H1 (cell line): ENCODE results near the gene ST3GAL3. TPM values are rescaled to one million over a fixed set of nuclear protein-coding genes. Genes with fewer than 3 reads are reported as not detected.

Source experiments
- CTCF ChIA-PET: fragments of 300-600 bp; sonication (Branson Sonifier 250); formaldehyde crosslinking; loops from one replicate; lab custom pipeline; 2021; ENCODE audit not compliant: partially characterized antibody; lab: Charles Lee
- POLR2A ChIA-PET: fragments of 300-600 bp; sonication (Branson Sonifier 250); formaldehyde crosslinking; loops from one replicate; lab custom pipeline; 2021; ENCODE audit warnings: inconsistent platforms; ENCODE audit not compliant: partially characterized antibody; lab: Charles Lee
- DNase-seq, 2 experiments: peaks; one replicate each; pipeline versions ENCODE4 v3.0.0 to v3.0.0-alpha.2; 2010 to 2022; ENCODE audit warnings: low spot score in 2 of 2, low read depth in 1 of 2, mixed read lengths in 1 of 2
- FAIRE-seq: peaks from 2 replicates; lab custom pipeline; 2011; peaks lifted over from hg19 to GRCh38; lab: Jason Lieb, UNC
- H2AFZ ChIP-seq: 2 replicates; pipeline ENCODE4 v1.8.1; 2012; ENCODE audit warnings: low read length, inconsistent platforms
- H2AK5ac ChIP-seq: 2 replicates; pipeline ENCODE4 v1.6.1; 2013; ENCODE audit warnings: low read depth, low read length
- H2BK120ac ChIP-seq: replicated peaks from 2 replicates; pipeline ENCODE3; 2013; ENCODE audit warnings: low read depth, low read length, inconsistent platforms
- H2BK12ac ChIP-seq: 2 replicates; pipeline ENCODE4 v1.6.1; 2013; ENCODE audit warnings: low read depth, low read length
- H2BK15ac ChIP-seq: 2 replicates; pipeline ENCODE4 v1.6.1; 2013; ENCODE audit warnings: low read length
- H2BK20ac ChIP-seq: 2 replicates; pipeline ENCODE4 v1.6.1; 2013; ENCODE audit warnings: low read length
- H2BK5ac ChIP-seq: 2 replicates; pipeline ENCODE4 v1.6.1; 2013; ENCODE audit warnings: low read depth, low read length
- H3K14ac ChIP-seq: 2 replicates; pipeline ENCODE4 v1.6.1; 2013; ENCODE audit warnings: inconsistent platforms; ENCODE audit not compliant: insufficient read length
- H3K18ac ChIP-seq: 2 replicates; pipeline ENCODE4 v1.6.1; 2013; ENCODE audit warnings: low read length; ENCODE audit errors: extremely low read depth
- H3K23ac ChIP-seq: 2 replicates; pipeline ENCODE4 v1.6.1; 2013; ENCODE audit warnings: inconsistent platforms; ENCODE audit not compliant: insufficient read length
- H3K23me2 ChIP-seq: 2 replicates; pipeline ENCODE4 v1.6.1; 2013; ENCODE audit warnings: low read depth, low read length
- H3K27ac ChIP-seq: 2 replicates; pipeline ENCODE4 v1.6.1; 2011; ENCODE audit warnings: low read depth, low read length, inconsistent platforms
- H3K27me3 ChIP-seq, 4 experiments: replicated peaks in 1 of 4; 1 replicate in 1 of 4; 2 replicates in 3 of 4; pipeline versions ENCODE4 v1.6.1 to v1.8.1; 2011 to 2013; ENCODE audit warnings: low read length in 3 of 4, mild to moderate bottlenecking in 3 of 4, inconsistent platforms in 2 of 4, mixed read lengths in 2 of 4, moderate library complexity in 1 of 4; ENCODE audit not compliant: control insufficient read depth in 3 of 4, insufficient read depth in 3 of 4; ENCODE audit errors: extremely low read depth in 1 of 4
- H3K36me3 ChIP-seq, 4 experiments: 2 replicates each; pipeline versions ENCODE4 v1.6.1 to v1.8.1; 2011 to 2013; ENCODE audit warnings: mild to moderate bottlenecking in 4 of 4, low read length in 3 of 4, moderate library complexity in 2 of 4, control low read depth in 1 of 4, inconsistent platforms in 1 of 4; ENCODE audit not compliant: insufficient read depth in 4 of 4, control insufficient read depth in 2 of 4
- H3K4ac ChIP-seq: replicated peaks from 2 replicates; pipeline ENCODE3; 2013; ENCODE audit warnings: low read length, low read depth, mixed read lengths, inconsistent platforms; ENCODE audit not compliant: insufficient read length
- H3K4me1 ChIP-seq, 4 experiments: replicated peaks in 1 of 4; 1 replicate in 1 of 4; 2 replicates in 3 of 4; pipeline versions ENCODE4 v1.6.1 to v1.8.1; 2011 to 2013; ENCODE audit warnings: low read length in 3 of 4, inconsistent platforms in 2 of 4, mixed read lengths in 1 of 4; ENCODE audit not compliant: insufficient read depth in 4 of 4, control insufficient read depth in 3 of 4
- H3K4me2 ChIP-seq, 2 experiments: 2 replicates each; pipeline versions ENCODE4 v1.6.1 to v1.8.1; 2011 to 2013; ENCODE audit warnings: low read depth in 2 of 2, low read length in 2 of 2, control low read depth in 1 of 2, inconsistent platforms in 1 of 2, mild to moderate bottlenecking in 1 of 2; ENCODE audit not compliant: insufficient read depth in 1 of 2
- H3K4me3 ChIP-seq, 4 experiments: fragments of 200-600, 300-600 bp in 1 of 4; sonication (generic), shearing (Covaris generic), sonication (Bioruptor Twin) in 1 of 4; 2 replicates each; pipeline versions ENCODE4 v1.5.1 to v1.8.1; 2011 to 2016; ENCODE audit warnings: low read length in 4 of 4, low read depth in 3 of 4, control low read depth in 2 of 4, inconsistent platforms in 2 of 4, mild to moderate bottlenecking in 2 of 4, mixed read lengths in 1 of 4, moderate library complexity in 1 of 4; ENCODE audit not compliant: insufficient read depth in 2 of 4; ENCODE audit errors: extremely low read depth in 1 of 4
- H3K56ac ChIP-seq: replicated peaks from 2 replicates; pipeline ENCODE3; 2013; ENCODE audit warnings: low read depth, mild to moderate bottlenecking, mixed read lengths, low read length, inconsistent platforms; ENCODE audit not compliant: insufficient read length
- H3K79me1 ChIP-seq: 2 replicates; pipeline ENCODE4 v1.6.1; 2013; ENCODE audit warnings: low read depth, low read length, control low read depth
- H3K79me2 ChIP-seq, 2 experiments: 2 replicates each; pipeline versions ENCODE4 v1.6.1 to v1.8.1; 2012 to 2013; ENCODE audit warnings: low read length in 2 of 2, mild to moderate bottlenecking in 2 of 2, inconsistent platforms in 1 of 2; ENCODE audit not compliant: insufficient read depth in 2 of 2, control insufficient read depth in 1 of 2
- H3K9ac ChIP-seq, 4 experiments: replicated peaks in 1 of 4; 1 replicate in 1 of 4; 2 replicates in 3 of 4; pipeline versions ENCODE4 v1.6.1 to v1.8.1; 2011 to 2013; ENCODE audit warnings: low read depth in 3 of 4, low read length in 3 of 4, control low read depth in 2 of 4, mild to moderate bottlenecking in 2 of 4, moderate library complexity in 2 of 4, inconsistent platforms in 1 of 4; ENCODE audit errors: extremely low read depth in 1 of 4
- H3K9me3 ChIP-seq, 2 experiments: 2 replicates each; pipeline versions ENCODE4 v1.6.1 to v1.8.1; 2012 to 2013; ENCODE audit warnings: mild to moderate bottlenecking in 2 of 2, moderate library complexity in 2 of 2, control low read depth in 1 of 2, inconsistent platforms in 1 of 2, low read depth in 1 of 2, low read length in 1 of 2, mixed read lengths in 1 of 2; ENCODE audit not compliant: insufficient read depth in 2 of 2
- H4K20me1 ChIP-seq, 2 experiments: replicated peaks in 1 of 2; 2 replicates each; pipeline versions ENCODE3 to v1.8.1; 2011 to 2013; ENCODE audit warnings: inconsistent platforms in 2 of 2, low read length in 2 of 2, mild to moderate bottlenecking in 1 of 2; ENCODE audit not compliant: insufficient read depth in 2 of 2, control insufficient read depth in 1 of 2
- H4K5ac ChIP-seq: 2 replicates; pipeline ENCODE4 v1.6.1; 2013; ENCODE audit warnings: low read length, low read depth, mixed read lengths, inconsistent platforms; ENCODE audit not compliant: insufficient read length
- H4K8ac ChIP-seq: 2 replicates; pipeline ENCODE4 v1.8.0; 2013; ENCODE audit warnings: mild to moderate bottlenecking, moderate library complexity, low read length, inconsistent platforms; ENCODE audit not compliant: insufficient read depth; ENCODE audit errors: extremely low read depth
- H4K91ac ChIP-seq: replicated peaks from 2 replicates; pipeline ENCODE3; 2013; ENCODE audit warnings: low read length, mixed read lengths, inconsistent platforms; ENCODE audit not compliant: insufficient read length
- ATF3 ChIP-seq: IDR thresholded peaks from 2 replicates; pipeline ENCODE4 v1.6.1; 2011; ENCODE audit warnings: low read depth, mild to moderate bottlenecking, low read length; ENCODE audit not compliant: insufficient read depth
- NANOG ChIP-seq: IDR thresholded peaks from 2 replicates; pipeline ENCODE4 v1.6.1; 2011; ENCODE audit warnings: low read length, low read depth, mild to moderate bottlenecking, inconsistent platforms; ENCODE audit not compliant: insufficient read depth, poor library complexity, severe bottlenecking
- TBP ChIP-seq: IDR thresholded peaks from 2 replicates; pipeline ENCODE4 v1.6.1; 2011; ENCODE audit warnings: low read depth, low read length, improper control_type of control experiment
- WGBS, 2 experiments: shearing (Covaris generic) in 1 of 2; methylation state at CpG; one replicate each; pipeline versions ENCODE4 v1.1.6 to v1.1.7; 2013 to 2015; ENCODE audit warnings: low lambda C conversion rate in 2 of 2, mixed read lengths in 2 of 2, inconsistent platforms in 1 of 2, low coverage in 1 of 2, missing lambda C conversion rate in 1 of 2; ENCODE audit not compliant: insufficient replicate concordance in 2 of 2, insufficient coverage in 1 of 2, insufficient read length in 1 of 2; ENCODE audit errors: extremely low coverage in 1 of 2, missing lambda C conversion rate in 1 of 2; 5-methylcytosine and 5-hydroxymethylcytosine counted together
- polyA plus RNA-seq, 7 experiments: library from polyadenylated mRNA; depleted of rRNA in 3 of 7; stranded (reverse) in 5 of 7; unstranded in 2 of 7; fragments of >200 nt in 5 of 7; fragments of 200-250 nt in 2 of 7; gene quantifications; 1 replicate in 5 of 7; 2 replicates in 1 of 7; 4 replicates in 1 of 7; pipeline versions ENCODE4 v1.2.1 to v1.2.3, GENCODE V29; 2011 to 2013; ENCODE audit warnings: missing spikeins in 2 of 7, mixed read lengths in 2 of 7
- total RNA-seq: library from RNA; stranded (reverse); fragmentation: NEBNext Ultra II Directional; extraction: Animal tissue kit (Norgen Biotek cat#: 25700); gene quantifications from 2 replicates; pipeline ENCODE4 v1.2.1, GENCODE V29; 2021

Gene ST3GAL3
- total and polyA plus RNA-seq, 2 of the 8 experiments (the other 6 are each of a cell fraction or from before 2014, with no cell fraction given), result 6.8 to 7.0 TPM

GRCh38 chr1:43978264-43978550 lies 270.9 kb downstream of the ST3GAL3 start:
- Histone ChIP-seq H3K56ac (no peak overlapping the region), H2AK5ac (0 out of 2 replicates have a peak overlapping the region, but pooled peaks have one; percentile 3), H4K91ac (no peak overlapping the region), H2BK20ac (no peak overlapping the region), H3K18ac (no peak overlapping the region), H2AFZ (no peak overlapping the region), H2BK120ac (no peak overlapping the region), H4K5ac (no peak overlapping the region), H3K23ac (no peak overlapping the region), H3K79me2 (peaks cover 0 to 24% of the 10 kb centered on the region in 2 experiments; a peak in 2 of 4 replicates), H3K4me2 (peak overlapping the region; percentile 61 to 88), H3K14ac (no peak overlapping the region), H3K9me3 (no peaks in the 10 kb centered on the region), H4K8ac (no peak overlapping the region), H3K36me3 (peaks cover 2 to 25% (median 15%) of the 10 kb centered on the region in 4 experiments; a peak in 5 of 8 replicates), H2BK15ac (0 out of 2 replicates have a peak overlapping the region, but pooled peaks have one; percentile 61), H2BK12ac (no peak overlapping the region), H2BK5ac (no peak overlapping the region), H3K79me1 (peaks cover 28% of the 10 kb centered on the region), H3K9ac (no peak overlapping the region), H3K4me3 (peak overlapping the region; percentile 71 to 90 (median 76)), H4K20me1 (peaks cover 2 to 32% of the 10 kb centered on the region in 2 experiments), H3K4me1 (peaks cover 4 to 22% (median 16%) of the 10 kb centered on the region in 4 experiments), H3K27me3 (no peaks in the 10 kb centered on the region), H3K27ac (no peak overlapping the region), H3K4ac (no peak overlapping the region), H3K23me2 (peaks cover 27% of the 10 kb centered on the region)
- CTCF ChIA-PET, result interaction anchor here (0.7 to 5.0 kb wide), 6 partner anchors 11 to 56 kb away, joined by 3 to 34 read pairs (median 4); partner anchors contain the start of gene CCDC24
- no peak for DNase-seq
- FAIRE-seq, result no peak
- POLR2A ChIA-PET, result interaction anchor here (0.7 to 12.9 kb wide), 8 partner anchors 8 to 72 kb away, joined by 3 to 189 read pairs (median 6); partner anchors contain the start of gene CCDC24
- TF ChIP-seq ATF3, result no peak
- TF ChIP-seq NANOG, result no peak
- 0 out of 2 replicates have a peak, but pooled peaks have one; percentile 1 for TF ChIP-seq TBP
- 95% methylated on average over 5 of the region's 5 CpGs; no CpG with 5 or more reads in 1 of the 2 experiments for WGBS, 2 experiments
